HCT116 (cell line): ENCODE measurements around the gene S100Z. TPM values are rescaled to one million over a fixed set of nuclear protein-coding genes. Genes with fewer than 3 reads are reported as not detected.

ENCODE experiments used
- ATAC-seq: fragments of 200-7000 bp; cut with Tn5 transposase; 2 replicates; pipeline ENCODE4 v1.9.1; 2020; ENCODE audit warnings: mild to moderate bottlenecking, moderate library complexity
- BruUV-seq: library from RNA; stranded (reverse); fragments of 400-500 nt; replicated peaks from 2 replicates; lab custom pipeline; 2021; lab: Mats Ljungman, UMichigan
- CTCF ChIA-PET: fragments of 300-600 bp; sonication (Branson Sonifier 250); formaldehyde crosslinking; loops from one replicate; lab custom pipeline; 2021; ENCODE audit warnings: antibody characterized with exemption; lab: Charles Lee
- POLR2A ChIA-PET: fragments of 300-600, 350-600 bp; sonication (Branson Sonifier 250); formaldehyde crosslinking; loops from one replicate; lab custom pipeline; 2021; ENCODE audit warnings: antibody characterized with exemption; lab: Charles Lee
- RAD21 ChIA-PET, 2 experiments: fragments of 300-600 bp; sonication (Branson Sonifier 250); formaldehyde crosslinking; loops; one replicate each; lab custom pipeline; 2023; ENCODE audit warnings: low total read pairs in 2 of 2; ENCODE audit not compliant: uncharacterized antibody in 2 of 2, unreplicated experiment in 2 of 2, low non-redundant PET in 1 of 2; lab: Charles Lee
- DNase-seq: peaks from one replicate; pipeline ENCODE4 v3.0.0-alpha.2; 2010; ENCODE audit warnings: low read depth, low spot score
- H2AFZ ChIP-seq: fragments of 200-600 bp; shearing (Covaris generic), sonication (generic); 2 replicates; pipeline ENCODE4 v1.6.1; 2017; ENCODE audit warnings: low read depth, mixed run types, mixed read lengths, antibody characterized with exemption, low read length; ENCODE audit not compliant: poor library complexity, severe bottlenecking
- H3K27ac ChIP-seq: 2 replicates; pipeline ENCODE4 v1.5.1; 2012; ENCODE audit warnings: low read depth, low read length
- H3K27me3 ChIP-seq: fragments of 200-600 bp; sonication (generic); 2 replicates; pipeline ENCODE4 v1.6.1; 2016; ENCODE audit warnings: mixed run types, low read length, mixed read lengths; ENCODE audit not compliant: insufficient read depth
- H3K36me3 ChIP-seq, 2 experiments: fragments of 200-500 bp in 1 of 2; fragments of 200-600 bp in 1 of 2; sonication (Bioruptor generic) in 1 of 2; sonication (generic) in 1 of 2; 2 replicates each; pipeline versions ENCODE4 v1.5.1 to v1.6.1; 2014 to 2016; ENCODE audit warnings: low read length in 2 of 2, inconsistent platforms in 1 of 2, mixed read lengths in 1 of 2, mixed run types in 1 of 2; ENCODE audit not compliant: insufficient read depth in 2 of 2, control insufficient read depth in 1 of 2
- H3K4me1 ChIP-seq, 2 experiments: fragments of 200-600 bp in 1 of 2; sonication (generic) in 1 of 2; 2 replicates each; pipeline versions ENCODE4 v1.5.1 to v1.6.1; 2012 to 2017; ENCODE audit warnings: low read length in 2 of 2, inconsistent platforms in 1 of 2, mild to moderate bottlenecking in 1 of 2, mixed read lengths in 1 of 2, mixed run types in 1 of 2, moderate library complexity in 1 of 2; ENCODE audit not compliant: insufficient read depth in 2 of 2, control insufficient read depth in 1 of 2
- H3K4me2 ChIP-seq: fragments of 200-600 bp; sonication (generic); 2 replicates; pipeline ENCODE4 v1.6.1; 2017; ENCODE audit warnings: mixed run types, low read length, mixed read lengths
- H3K4me3 ChIP-seq, 2 experiments: fragments of 200-600 bp in 1 of 2; sonication (generic) in 1 of 2; replicated peaks in 1 of 2; 2 replicates each; pipeline ENCODE4 v1.5.1; 2011 to 2016; ENCODE audit warnings: low read length in 2 of 2, control low read depth in 1 of 2, low read depth in 1 of 2, mild to moderate bottlenecking in 1 of 2, mixed read lengths in 1 of 2, mixed run types in 1 of 2
- H3K79me2 ChIP-seq: fragments of 200-600 bp; sonication (generic); 2 replicates; pipeline ENCODE4 v1.6.1; 2017; ENCODE audit warnings: mild to moderate bottlenecking, mixed run types, low read length, moderate library complexity, mixed read lengths; ENCODE audit not compliant: insufficient read depth
- H3K9ac ChIP-seq: fragments of 200-600 bp; sonication (generic); 2 replicates; pipeline ENCODE4 v1.6.1; 2016; ENCODE audit warnings: low read length, mixed read lengths
- H3K9me2 ChIP-seq: fragments of 200-600 bp; sonication (generic), shearing (Covaris generic); 2 replicates; pipeline ENCODE4 v1.6.1; 2017; ENCODE audit warnings: mixed run types, mild to moderate bottlenecking, moderate library complexity; ENCODE audit not compliant: insufficient read depth
- H3K9me3 ChIP-seq, 2 experiments: fragments of 200-500 bp in 1 of 2; fragments of 200-600 bp in 1 of 2; sonication (Bioruptor generic) in 1 of 2; sonication (generic) in 1 of 2; 2 replicates each; pipeline ENCODE4 v1.6.1; 2014 to 2017; ENCODE audit warnings: low read length in 2 of 2, mixed read lengths in 2 of 2, inconsistent platforms in 1 of 2, low read depth in 1 of 2, mild to moderate bottlenecking in 1 of 2, mixed run types in 1 of 2, moderate library complexity in 1 of 2; ENCODE audit not compliant: control insufficient read depth in 1 of 2, insufficient read depth in 1 of 2
- H4K20me1 ChIP-seq: fragments of 200-600 bp; sonication (generic), shearing (Covaris generic); 2 replicates; pipeline ENCODE4 v1.6.1; 2017; ENCODE audit warnings: mixed run types, mild to moderate bottlenecking, moderate library complexity; ENCODE audit not compliant: insufficient read depth
- EGR1 ChIP-seq: IDR thresholded peaks from 2 replicates; pipeline ENCODE4 v1.6.1; 2012; ENCODE audit warnings: low read depth
- ELF1 ChIP-seq: IDR thresholded peaks from 2 replicates; pipeline ENCODE4 v1.6.1; 2012; ENCODE audit warnings: low read depth, borderline replicate concordance
- FOSL1 ChIP-seq: IDR thresholded peaks from 2 replicates; pipeline ENCODE4 v1.6.1; 2012; ENCODE audit warnings: low read depth
- MAX ChIP-seq: IDR thresholded peaks from 2 replicates; pipeline ENCODE4 v1.6.1; 2012
- RAD21 ChIP-seq: IDR thresholded peaks from 2 replicates; pipeline ENCODE4 v1.6.1; 2012; ENCODE audit warnings: low read depth, mild to moderate bottlenecking
- SP1 ChIP-seq: IDR thresholded peaks from 2 replicates; pipeline ENCODE4 v1.6.1; 2012; ENCODE audit warnings: low read depth
- SRF ChIP-seq: IDR thresholded peaks from 2 replicates; pipeline ENCODE4 v1.6.1; 2012; ENCODE audit warnings: low read depth
- TCF7L2 ChIP-seq: IDR thresholded peaks from 2 replicates; pipeline ENCODE4 v1.7.0; 2011; ENCODE audit warnings: borderline replicate concordance, inconsistent platforms; ENCODE audit not compliant: insufficient read depth, insufficient read length; ENCODE audit errors: extremely low read depth
- YY1 ChIP-seq: IDR thresholded peaks from 2 replicates; pipeline ENCODE4 v1.6.1; 2011; ENCODE audit warnings: low read length, low read depth, moderate library complexity, mild to moderate bottlenecking; ENCODE audit not compliant: insufficient replicate concordance; ENCODE audit errors: extremely low read depth
- ZFX ChIP-seq: fragments of 450-650 bp; IDR thresholded peaks from 2 replicates; pipeline ENCODE4 v1.6.1; 2017
- ZNF274 ChIP-seq: fragments of 200-500 bp; sonication (Bioruptor generic); IDR thresholded peaks from 2 replicates; pipeline ENCODE4 v1.6.1; 2014; ENCODE audit warnings: mild to moderate bottlenecking, low read depth, low read length, inconsistent platforms
- intact Hi-C: fragments of 100-400 bp; cut with micrococcal nuclease; formaldehyde crosslinking; loops from 2 replicates; pipeline ENCODE4 v1.10.0; 2022
- total RNA-seq: library from RNA; stranded (reverse); gene quantifications from one replicate; pipeline ENCODE4 v1.2.1, GENCODE V29; 2021; ENCODE audit not compliant: unreplicated experiment
- TF ChIP-seq, protein P1 (sequence below): IDR thresholded peaks from 2 replicates; pipeline ENCODE4 v1.6.1; 2011; ENCODE audit warnings: mild to moderate bottlenecking, low read length, moderate library complexity; ENCODE audit not compliant: insufficient replicate concordance; ENCODE audit errors: extremely low read depth
- TF ChIP-seq, protein P2 (sequence below), 3 experiments: fragments of 200-600 bp in 1 of 3; sonication (generic) in 1 of 3; IDR thresholded peaks in 2 of 3; conservative IDR thresholded peaks in 1 of 3; 2 replicates each; pipeline ENCODE4 v1.5.1; 2012 to 2017; ENCODE audit warnings: low read depth in 2 of 3, low read length in 2 of 3, antibody characterized with exemption in 1 of 3, borderline replicate concordance in 1 of 3, control low read depth in 1 of 3, mild to moderate bottlenecking in 1 of 3, mixed read lengths in 1 of 3, mixed run types in 1 of 3, moderate library complexity in 1 of 3; ENCODE audit not compliant: insufficient read depth in 1 of 3

The S100Z gene
- total RNA-seq, 1 experiment from 2014 or later = not detected

DNA sequence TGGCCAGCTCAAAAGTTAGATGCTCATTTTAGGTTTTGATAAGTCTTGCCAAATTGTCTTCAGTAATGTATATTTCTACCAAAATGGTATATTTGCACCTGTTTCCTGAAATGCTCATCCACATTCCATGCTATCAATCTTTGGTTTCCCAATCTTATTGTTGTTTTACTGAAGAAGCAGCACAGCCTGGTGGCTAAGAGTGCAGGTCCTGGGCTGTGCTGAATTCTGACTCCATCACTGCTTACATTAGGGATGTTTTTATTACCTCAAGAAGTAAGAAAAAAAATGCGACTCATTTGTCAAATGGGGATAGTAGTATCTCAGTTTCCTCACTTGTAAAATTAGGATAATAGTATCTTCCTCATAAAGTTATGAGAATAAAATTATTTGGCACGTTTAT, 13.6 kb upstream of the S100Z start:
- peaks cover 65 to 97% of the 10 kb centered on the region in 2 experiments for H3K4me1 ChIP-seq
- CTCF ChIA-PET = no interaction called here
- no TSS peak for BruUV-seq

More for the DNA sequence above, 13.6 kb upstream of the S100Z start:
- ChIA-PET RAD21 (interaction anchor here in 1 of 2 experiments (0.7 kb wide), 1 partner anchor 30 kb away, joined by 5 read pairs; no protein-coding TSS in a partner anchor), POLR2A (interaction anchor here (3.1 kb wide), 1 partner anchor 11 kb away, joined by 14 read pairs; no protein-coding TSS in a partner anchor)
- Histone ChIP-seq H3K27ac (peak overlapping the region; percentile 96), H3K79me2 (peaks cover 58% of the 10 kb centered on the region), H3K9me2 (no peaks in the 10 kb centered on the region), H2AFZ (no peak overlapping the region), H4K20me1 (no peaks in the 10 kb centered on the region; the same call in 1 of the 2 replicates), H3K4me3 (peak overlapping the region in 1 of 2 experiments; percentile 1; a peak in 1 of 4 replicates), H3K36me3 (peaks cover 14 to 26% of the 10 kb centered on the region in 2 experiments; a peak in 3 of 4 replicates), H3K27me3 (no peaks in the 10 kb centered on the region), H3K4me2 (peak overlapping the region; percentile 80), H3K9me3 (no peaks in the 10 kb centered on the region), H3K9ac (peak overlapping the region; percentile 70)
- ATAC-seq (no peak), DNase-seq (no peak)
- TF ChIP-seq, protein P1, sequence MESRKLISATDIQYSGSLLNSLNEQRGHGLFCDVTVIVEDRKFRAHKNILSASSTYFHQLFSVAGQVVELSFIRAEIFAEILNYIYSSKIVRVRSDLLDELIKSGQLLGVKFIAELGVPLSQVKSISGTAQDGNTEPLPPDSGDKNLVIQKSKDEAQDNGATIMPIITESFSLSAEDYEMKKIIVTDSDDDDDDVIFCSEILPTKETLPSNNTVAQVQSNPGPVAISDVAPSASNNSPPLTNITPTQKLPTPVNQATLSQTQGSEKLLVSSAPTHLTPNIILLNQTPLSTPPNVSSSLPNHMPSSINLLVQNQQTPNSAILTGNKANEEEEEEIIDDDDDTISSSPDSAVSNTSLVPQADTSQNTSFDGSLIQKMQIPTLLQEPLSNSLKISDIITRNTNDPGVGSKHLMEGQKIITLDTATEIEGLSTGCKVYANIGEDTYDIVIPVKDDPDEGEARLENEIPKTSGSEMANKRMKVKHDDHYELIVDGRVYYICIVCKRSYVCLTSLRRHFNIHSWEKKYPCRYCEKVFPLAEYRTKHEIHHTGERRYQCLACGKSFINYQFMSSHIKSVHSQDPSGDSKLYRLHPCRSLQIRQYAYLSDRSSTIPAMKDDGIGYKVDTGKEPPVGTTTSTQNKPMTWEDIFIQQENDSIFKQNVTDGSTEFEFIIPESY = no peak
- TF ChIP-seq EGR1 (no peak; the same call in 1 of the 2 replicates), FOSL1 (no peak), RAD21 (peak; percentile 38; the same call in 1 of the 2 replicates), SRF (no peak), YY1 (no peak), TCF7L2 (no peak), SP1 (no peak), ZFX (no peak), ELF1 (no peak), ZNF274 (no peak), MAX (no peak)
- TF ChIP-seq, protein P2, sequence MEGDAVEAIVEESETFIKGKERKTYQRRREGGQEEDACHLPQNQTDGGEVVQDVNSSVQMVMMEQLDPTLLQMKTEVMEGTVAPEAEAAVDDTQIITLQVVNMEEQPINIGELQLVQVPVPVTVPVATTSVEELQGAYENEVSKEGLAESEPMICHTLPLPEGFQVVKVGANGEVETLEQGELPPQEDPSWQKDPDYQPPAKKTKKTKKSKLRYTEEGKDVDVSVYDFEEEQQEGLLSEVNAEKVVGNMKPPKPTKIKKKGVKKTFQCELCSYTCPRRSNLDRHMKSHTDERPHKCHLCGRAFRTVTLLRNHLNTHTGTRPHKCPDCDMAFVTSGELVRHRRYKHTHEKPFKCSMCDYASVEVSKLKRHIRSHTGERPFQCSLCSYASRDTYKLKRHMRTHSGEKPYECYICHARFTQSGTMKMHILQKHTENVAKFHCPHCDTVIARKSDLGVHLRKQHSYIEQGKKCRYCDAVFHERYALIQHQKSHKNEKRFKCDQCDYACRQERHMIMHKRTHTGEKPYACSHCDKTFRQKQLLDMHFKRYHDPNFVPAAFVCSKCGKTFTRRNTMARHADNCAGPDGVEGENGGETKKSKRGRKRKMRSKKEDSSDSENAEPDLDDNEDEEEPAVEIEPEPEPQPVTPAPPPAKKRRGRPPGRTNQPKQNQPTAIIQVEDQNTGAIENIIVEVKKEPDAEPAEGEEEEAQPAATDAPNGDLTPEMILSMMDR (IDR thresholded peaks at IDR 0.05 in 2 of 3, conservative IDR thresholded peaks at IDR 0.05 in 1 of 3; ENCODE audit: borderline replicate concordance in 1 of 3, insufficient read depth in 1 of 3, low read depth in 2 of 3, low read length in 2 of 3) = peak in 1 of 3 experiments; percentile 35; a peak in 2 of 6 replicates
- intact Hi-C loops = loop anchor here (5.0 kb wide), 2 partner anchors 49 to 234 kb away; no protein-coding TSS in a partner anchor
